Activated naive CD8-positive, alpha-beta T cell (primary cell): ENCODE measurements around the gene GPALPP1.
"Not testable (repeated sequence)": the region's sequence is repeated elsewhere in the genome, so short reads cannot be mapped to it uniquely, and the experiment has no call there.

Experiments used
- H3K27ac Mint-ChIP-seq: one replicate; pipeline ENCODE4 v1.8.0; 2021; ENCODE audit warnings: mixed read lengths
- H3K27me3 Mint-ChIP-seq: one replicate; pipeline ENCODE4 v1.8.0; 2021; ENCODE audit warnings: mixed read lengths
- H3K36me3 Mint-ChIP-seq: one replicate; pipeline ENCODE4 v1.8.0; 2021; ENCODE audit warnings: mixed read lengths
- H3K4me1 Mint-ChIP-seq: one replicate; pipeline ENCODE4 v1.8.0; 2021; ENCODE audit warnings: low read depth, mixed read lengths
- H3K4me3 Mint-ChIP-seq: one replicate; pipeline ENCODE4 v1.8.0; 2021; ENCODE audit warnings: mild to moderate bottlenecking, mixed read lengths
- H3K9me3 Mint-ChIP-seq: one replicate; pipeline ENCODE4 v1.8.0; 2021; ENCODE audit warnings: low read depth, mixed read lengths

Gene GPALPP1

DNA sequence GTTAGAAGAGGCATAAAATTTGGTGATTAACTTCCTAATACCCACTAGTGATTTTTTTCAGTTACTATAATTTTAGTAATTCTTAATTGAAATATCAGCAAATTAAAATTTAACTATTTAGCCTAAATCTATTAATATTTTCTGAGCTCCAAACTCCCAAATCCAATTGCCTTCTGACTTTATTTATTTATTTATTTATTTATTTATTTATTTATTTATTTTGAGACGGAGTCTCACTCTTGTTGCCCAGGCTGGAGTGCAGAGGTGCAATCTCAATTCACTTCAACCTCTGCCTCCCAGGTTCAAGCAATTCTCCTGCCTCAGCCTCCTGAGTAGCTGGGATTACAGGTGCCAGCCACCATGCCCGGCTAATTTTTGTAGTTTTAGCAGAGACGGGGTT, 74.6 kb downstream of the GPALPP1 start:
- not testable (repeated sequence) for H3K4me1 Mint-ChIP-seq, H3K27ac Mint-ChIP-seq, H3K36me3 Mint-ChIP-seq, H3K9me3 Mint-ChIP-seq, H3K4me3 Mint-ChIP-seq
- H3K27me3 Mint-ChIP-seq = peaks cover 17% of the 10 kb centered on the region

DNA sequence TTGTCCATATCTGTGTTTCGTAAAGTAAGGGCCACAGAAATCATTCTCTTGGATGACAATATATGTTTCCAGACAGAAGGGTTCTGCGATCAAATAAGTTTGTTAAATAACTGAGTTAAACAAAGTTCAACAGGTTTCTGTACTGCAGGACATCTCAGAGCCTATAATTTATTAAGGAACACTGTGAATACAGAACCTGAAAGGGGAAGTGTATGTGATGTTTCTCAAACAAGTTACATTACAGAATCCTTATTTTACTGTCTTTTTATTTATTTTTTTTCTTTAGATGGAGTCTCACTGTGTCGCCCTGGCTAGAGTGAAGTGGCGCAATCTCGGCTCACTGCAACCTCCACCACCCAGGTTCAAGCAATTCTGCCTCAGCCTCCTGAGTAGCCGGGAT, 75.6 kb downstream of the GPALPP1 start:
- no peak overlapping the region for H3K4me3 Mint-ChIP-seq
- no peaks in the 10 kb centered on the region for H3K9me3 Mint-ChIP-seq
- H3K27me3 Mint-ChIP-seq = peaks cover 22% of the 10 kb centered on the region
- H3K36me3 Mint-ChIP-seq = peaks cover 2% of the 10 kb centered on the region
- H3K4me1 Mint-ChIP-seq = no peaks in the 10 kb centered on the region
- no peak overlapping the region for H3K27ac Mint-ChIP-seq

DNA sequence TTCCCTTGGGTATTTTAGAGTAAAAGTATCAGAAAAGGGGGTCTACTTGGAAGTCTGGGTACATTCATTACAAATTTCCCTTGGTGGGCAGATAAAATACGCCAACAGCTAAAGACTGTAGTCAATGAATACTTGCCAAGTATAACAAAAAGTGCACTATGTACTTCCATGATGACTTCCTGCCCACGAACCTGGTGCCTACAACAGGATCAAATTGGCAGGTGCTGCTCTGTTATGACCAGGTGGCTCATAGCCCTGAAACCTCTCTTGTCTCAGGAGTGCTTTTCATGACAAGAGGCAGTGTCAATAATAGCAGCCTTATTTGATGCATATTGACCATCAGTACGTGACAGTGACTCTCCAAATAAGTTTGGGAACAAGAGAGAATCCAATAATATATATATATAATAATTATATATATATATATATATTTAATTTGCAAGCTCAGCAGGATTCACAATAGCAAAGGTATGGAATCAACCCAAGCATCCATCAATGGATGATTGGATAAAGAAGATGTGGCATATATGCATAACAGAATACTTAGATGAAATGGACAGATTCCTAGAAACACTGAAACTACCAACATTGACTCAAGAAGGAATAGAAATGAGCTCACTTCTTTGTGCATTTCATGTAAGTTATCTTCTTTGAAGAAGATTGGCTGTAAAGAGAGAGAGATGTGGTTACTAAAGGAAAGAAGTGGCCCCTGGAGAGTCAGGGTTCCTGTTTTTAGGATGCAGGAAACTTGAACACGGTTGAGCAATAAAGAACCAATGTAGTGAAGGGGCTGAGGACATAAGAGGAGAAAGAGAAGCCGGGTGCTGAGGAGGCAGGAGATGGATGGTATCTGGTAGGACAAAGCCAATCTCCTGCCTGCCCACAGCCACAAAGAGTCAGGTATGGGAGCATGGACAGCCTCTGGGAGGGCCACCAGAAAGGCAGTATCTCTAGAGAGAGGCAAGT, 79.0 kb downstream of the GPALPP1 start:
- Mint-ChIP-seq H3K36me3 (peaks cover 2% of the 10 kb centered on the region), H3K27ac (no peak overlapping the region), H3K4me3 (no peak overlapping the region), H3K27me3 (peaks cover 13% of the 10 kb centered on the region), H3K4me1 (no peaks in the 10 kb centered on the region), H3K9me3 (no peaks in the 10 kb centered on the region)

DNA sequence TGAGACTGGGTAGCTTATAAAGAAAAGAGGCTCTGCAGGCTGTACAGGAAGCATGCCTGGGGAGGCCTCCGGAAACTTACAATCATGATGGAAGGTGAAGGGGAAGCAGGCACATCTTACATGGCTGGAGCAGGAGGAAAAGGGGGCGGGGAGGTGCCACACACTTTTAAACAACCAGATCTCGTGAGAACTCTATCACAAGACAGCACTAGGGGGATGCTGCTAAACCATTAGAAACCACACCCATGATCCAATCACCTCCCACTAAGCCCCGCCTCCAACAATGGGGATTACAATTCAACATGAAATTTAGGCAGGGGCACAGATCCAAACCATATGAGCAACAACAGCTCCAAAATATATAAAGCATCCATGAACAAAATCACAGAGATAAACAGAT, 84.5 kb downstream of the GPALPP1 start:
- H3K4me3 Mint-ChIP-seq = no peak overlapping the region
- no peak overlapping the region for H3K27ac Mint-ChIP-seq
- peaks cover 2% of the 10 kb centered on the region for H3K36me3 Mint-ChIP-seq
- no peaks in the 10 kb centered on the region for H3K9me3 Mint-ChIP-seq
- H3K4me1 Mint-ChIP-seq = no peaks in the 10 kb centered on the region
- peaks cover 7% of the 10 kb centered on the region for H3K27me3 Mint-ChIP-seq

DNA sequence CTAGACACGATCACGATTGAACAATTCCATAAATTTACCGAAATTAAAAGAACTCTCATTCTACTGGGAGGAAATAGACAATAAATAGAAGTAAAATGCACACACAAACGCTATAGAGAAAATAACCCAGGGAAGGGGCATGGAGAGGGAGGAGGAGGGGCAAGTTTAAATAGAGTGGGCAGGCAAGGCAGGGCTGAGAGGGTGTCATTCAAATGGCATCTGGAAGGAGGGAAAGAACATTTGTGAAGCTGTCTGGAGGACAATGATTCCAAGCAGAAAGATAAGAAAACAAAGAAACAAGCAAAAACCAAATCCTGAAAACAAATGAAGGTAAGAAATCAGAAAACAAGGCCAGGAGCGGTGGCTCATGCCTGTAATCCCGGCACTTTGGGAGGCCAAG, 85.4 kb downstream of the GPALPP1 start:
- no peak overlapping the region for H3K27ac Mint-ChIP-seq
- H3K36me3 Mint-ChIP-seq = no peaks in the 10 kb centered on the region
- no peaks in the 10 kb centered on the region for H3K9me3 Mint-ChIP-seq

DNA sequence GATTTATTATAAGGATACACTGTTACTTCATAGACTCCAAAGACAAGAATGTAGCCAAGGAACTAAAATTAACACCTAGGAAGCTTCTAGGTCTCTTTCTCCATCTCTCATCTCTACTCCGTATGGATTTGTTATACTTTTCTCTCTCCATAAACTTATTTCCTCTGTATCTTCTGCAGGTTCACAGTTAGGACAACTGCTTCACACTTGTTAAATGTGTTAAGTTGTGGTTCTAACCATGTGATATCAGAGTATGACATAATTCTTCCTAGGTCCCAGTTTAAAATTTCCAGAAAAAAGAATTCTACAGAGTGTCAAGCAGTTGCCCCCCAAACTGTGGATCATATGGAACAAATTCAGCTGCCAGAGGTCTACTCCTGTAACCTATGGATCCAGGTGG, 88.7 kb downstream of the GPALPP1 start:
- Mint-ChIP-seq H3K27me3 (peaks cover 2% of the 10 kb centered on the region), H3K27ac (no peak overlapping the region), H3K4me1 (no peaks in the 10 kb centered on the region), H3K36me3 (no peaks in the 10 kb centered on the region), H3K4me3 (no peak overlapping the region), H3K9me3 (no peaks in the 10 kb centered on the region)

More for the DNA sequence above, 85.4 kb downstream of the GPALPP1 start:
- Mint-ChIP-seq H3K4me3 (no peak overlapping the region), H3K27me3 (peaks cover 2% of the 10 kb centered on the region), H3K4me1 (no peaks in the 10 kb centered on the region)
